ENCODE results near the gene THSD7A. TPM values are rescaled to one million over a fixed set of nuclear protein-coding genes. Genes with fewer than 3 reads are reported as not detected.

The THSD7A gene
- total and polyA plus RNA-seq, 2 of the 8 experiments (the other 6 are each of a cell fraction or from before 2014, with no cell fraction given) = 0.44 to 1.2 TPM

DNA sequence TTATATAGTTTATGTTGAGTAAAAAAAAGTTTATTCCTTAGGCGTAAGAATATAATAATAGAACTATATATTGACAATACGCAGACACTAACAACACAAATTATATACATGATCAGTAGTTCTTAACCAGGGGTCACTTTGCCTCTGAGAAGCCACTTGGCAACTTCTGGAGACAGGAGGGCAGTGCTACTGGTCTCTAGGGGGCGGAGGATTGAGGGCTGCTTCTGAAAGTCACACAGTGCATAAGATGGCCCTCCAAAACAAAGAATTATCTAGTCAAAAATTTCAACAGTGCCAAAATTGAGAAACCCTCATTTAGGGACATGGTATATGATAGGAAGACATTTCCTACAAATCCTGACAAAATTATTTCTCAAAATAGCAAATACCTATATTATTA lies 77.1 kb downstream of the THSD7A start:
- Histone ChIP-seq H2BK20ac (ENCODE audit: low read length) (no peak overlapping the region), H3K27me3 (replicated peaks in 1 of 4; ENCODE audit: control insufficient read depth in 3 of 4, extremely low read depth in 1 of 4, insufficient read depth in 3 of 4, low read length in 3 of 4) (no peaks in the 10 kb centered on the region), H2AFZ (ENCODE audit: low read length) (no peak overlapping the region), H3K14ac (ENCODE audit: insufficient read length) (no peak overlapping the region), H2BK12ac (ENCODE audit: low read depth, low read length) (no peak overlapping the region), H3K79me2 (ENCODE audit: control insufficient read depth in 1 of 2, insufficient read depth in 2 of 2, low read length in 2 of 2) (no peaks in the 10 kb centered on the region), H4K20me1 (replicated peaks in 1 of 2; ENCODE audit: control insufficient read depth in 1 of 2, insufficient read depth in 2 of 2, low read length in 2 of 2) (no peaks in the 10 kb centered on the region), H4K91ac (replicated peaks; ENCODE audit: insufficient read length, low read length) (no peak overlapping the region), H3K56ac (replicated peaks; ENCODE audit: insufficient read length, low read depth, low read length) (no peak overlapping the region), H2AK5ac (ENCODE audit: low read depth, low read length) (no peak overlapping the region), H3K4me3 (ENCODE audit: extremely low read depth in 1 of 4, insufficient read depth in 2 of 4, low read depth in 3 of 4, low read length in 4 of 4) (no peak overlapping the region), H3K23ac (ENCODE audit: insufficient read length) (no peak overlapping the region), H3K9ac (replicated peaks in 1 of 4; ENCODE audit: extremely low read depth in 1 of 4, low read depth in 3 of 4, low read length in 3 of 4) (no peak overlapping the region), H3K4ac (replicated peaks; ENCODE audit: insufficient read length, low read depth, low read length) (no peak overlapping the region), H3K4me2 (ENCODE audit: insufficient read depth in 1 of 2, low read depth in 2 of 2, low read length in 2 of 2) (no peak overlapping the region), H3K4me1 (replicated peaks in 1 of 4; ENCODE audit: control insufficient read depth in 3 of 4, insufficient read depth in 4 of 4, low read length in 3 of 4) (no peaks in the 10 kb centered on the region; a peak in 1 of 7 replicates), H3K23me2 (ENCODE audit: low read depth, low read length) (no peaks in the 10 kb centered on the region; the same call in 1 of the 2 replicates), H3K79me1 (ENCODE audit: low read depth, low read length) (no peaks in the 10 kb centered on the region), H3K9me3 (ENCODE audit: insufficient read depth in 2 of 2, low read depth in 1 of 2, low read length in 1 of 2) (no peaks in the 10 kb centered on the region), H3K36me3 (ENCODE audit: control insufficient read depth in 2 of 4, insufficient read depth in 4 of 4, low read length in 3 of 4) (no peaks in the 10 kb centered on the region), H4K8ac (ENCODE audit: extremely low read depth, insufficient read depth, low read length) (no peak overlapping the region), H4K5ac (ENCODE audit: insufficient read length, low read depth, low read length) (no peak overlapping the region), H3K18ac (ENCODE audit: extremely low read depth, low read length) (no peak overlapping the region), H3K27ac (ENCODE audit: low read depth, low read length) (no peak overlapping the region), H2BK5ac (ENCODE audit: low read depth, low read length) (no peak overlapping the region), H2BK15ac (ENCODE audit: low read length) (no peak overlapping the region), H2BK120ac (replicated peaks; ENCODE audit: low read depth, low read length) (no peak overlapping the region)
- DNase-seq (ENCODE audit: low read depth in 1 of 2, low spot score in 2 of 2) = no peak
- CTCF ChIA-PET (ENCODE audit: partially characterized antibody) = no interaction called here
- WGBS, 2 experiments (ENCODE audit: extremely low coverage in 1 of 2, insufficient coverage in 1 of 2, insufficient read length in 1 of 2, insufficient replicate concordance in 2 of 2, low coverage in 1 of 2, low lambda C conversion rate in 2 of 2, missing lambda C conversion rate in 1 of 2) = 78% methylated on average over 3 of the region's 3 CpGs; no CpG with 5 or more reads in 1 of the 2 experiments
- FAIRE-seq = no peak
- POLR2A ChIA-PET (ENCODE audit: partially characterized antibody) = no interaction called here
- TF ChIP-seq GABPA (IDR thresholded peaks at IDR 0.05; ENCODE audit: borderline replicate concordance, insufficient read depth, low read length) (no peak), SP2 (IDR thresholded peaks at IDR 0.05; ENCODE audit: low read length) (no peak), RAD21 (IDR thresholded peaks at IDR 0.05 in 1 of 2, conservative IDR thresholded peaks at IDR 0.05 in 1 of 2; ENCODE audit: low read depth in 2 of 2, low read length in 2 of 2) (no peak), YY1 (IDR thresholded peaks at IDR 0.05; ENCODE audit: low read depth, low read length) (no peak), TAF7 (optimal IDR thresholded peaks at IDR 0.05; ENCODE audit: borderline replicate concordance, low read depth, low read length) (no peak), RXRA (IDR thresholded peaks at IDR 0.05; ENCODE audit: insufficient read depth, low read depth, low read length) (no peak), NANOG (IDR thresholded peaks at IDR 0.05; ENCODE audit: insufficient read depth, low read depth, low read length, poor library complexity, severe bottlenecking) (no peak), CHD2 (IDR thresholded peaks at IDR 0.05; ENCODE audit: low read length) (no peak)
- TF ChIP-seq, protein P1, sequence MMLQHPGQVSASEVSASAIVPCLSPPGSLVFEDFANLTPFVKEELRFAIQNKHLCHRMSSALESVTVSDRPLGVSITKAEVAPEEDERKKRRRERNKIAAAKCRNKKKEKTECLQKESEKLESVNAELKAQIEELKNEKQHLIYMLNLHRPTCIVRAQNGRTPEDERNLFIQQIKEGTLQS (IDR thresholded peaks at IDR 0.05; ENCODE audit: insufficient read depth, low read depth, low read length) = no peak

Measured in H1 (cell line).